ENCODE measurements around the gene BBOF1. TPM values are rescaled to one million over a fixed set of nuclear protein-coding genes. Genes with fewer than 3 reads are reported as not detected.

Gene BBOF1
- total and polyA plus RNA-seq, 9 of the 15 experiments (the other 6 are each of a cell fraction or from before 2014, with no cell fraction given) = 1.3 to 4.9 (median 4.2) TPM

- TF ChIP-seq MGA (IDR thresholded peaks at IDR 0.05) (peak; percentile 19; the same call in 1 of the 2 replicates), ELF2 (CRISPR knock-in tag; IDR thresholded peaks at IDR 0.05) (no peak), HNRNPLL (IDR thresholded peaks at IDR 0.05; ENCODE audit: low read depth, low read length, poor library complexity, severe bottlenecking) (peak; percentile 59), GATAD2A (IDR thresholded peaks at IDR 0.05) (no peak), ZNF589 (CRISPR knock-in tag; IDR thresholded peaks at IDR 0.05; ENCODE audit: low read depth) (no peak)
These were observed at the start of gene BBOF1, which contains the start of gene ENTPD5 (continued) for GRCh38 chr14:74018586-74019407.

Measured in K562 (cell line).